GM12872 (cell line): ENCODE results near the gene IFNL1.
"Not testable (repeated sequence)": the region's sequence is repeated elsewhere in the genome, so short reads cannot be mapped to it uniquely, and the experiment has no call there.

ENCODE experiments used
- CTCF ChIP-seq: IDR thresholded peaks from 3 replicates; pipeline ENCODE4 v1.5.1; 2011; ENCODE audit warnings: low read depth, mild to moderate bottlenecking, low read length, moderate library complexity; ENCODE audit not compliant: insufficient read depth

The IFNL1 gene

DNA sequence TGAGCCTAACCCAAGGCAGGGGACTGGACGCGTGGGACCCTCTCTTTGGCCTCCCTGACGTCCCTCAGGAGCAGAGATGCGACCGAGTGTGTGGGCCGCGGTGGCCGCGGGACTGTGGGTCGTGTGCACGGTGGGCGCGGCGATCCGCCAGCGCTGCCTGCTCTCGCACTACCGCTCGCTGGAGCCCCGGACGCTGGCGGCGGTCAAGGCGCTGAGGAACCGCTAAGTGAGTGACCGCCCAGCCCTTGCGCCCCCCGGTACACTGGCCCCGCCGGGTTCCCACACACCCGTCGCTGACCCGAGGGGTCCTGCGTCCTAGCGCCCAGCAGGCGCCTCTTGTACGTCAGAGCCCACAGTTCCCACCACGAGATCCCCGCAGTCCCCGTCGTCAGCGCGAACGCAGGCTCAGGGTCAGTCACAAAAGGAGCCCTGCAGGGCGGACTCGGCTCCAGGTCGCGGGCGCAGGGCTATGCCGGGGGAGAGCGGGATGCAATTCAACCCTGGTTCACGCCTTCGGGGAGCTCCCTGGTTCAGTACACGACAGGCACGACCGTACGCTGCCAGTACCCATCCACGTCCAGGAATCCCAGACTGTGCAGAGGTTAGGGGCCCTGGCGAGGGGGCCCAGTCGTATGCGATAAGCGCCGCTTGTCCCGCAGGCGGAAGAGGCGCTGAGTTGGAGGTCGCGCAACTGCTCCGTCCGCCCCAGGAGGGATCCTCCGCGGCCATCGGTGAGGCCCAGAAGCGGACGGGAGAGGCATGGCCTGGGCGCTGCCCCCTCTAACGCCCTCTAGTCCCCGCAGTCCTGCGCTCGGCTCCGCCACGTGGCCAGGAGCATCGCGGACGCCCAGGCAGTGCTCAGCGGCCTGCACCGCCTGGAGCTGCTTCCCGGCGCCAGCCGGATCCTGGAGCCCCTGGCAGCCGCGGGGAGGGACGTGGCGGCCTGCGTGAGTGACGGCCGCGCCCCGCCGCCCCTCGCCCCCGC, 31.6 kb upstream of the IFNL1 start:
- no peak for TF ChIP-seq CTCF

GRCh38 chr19:39265321-39265916, 30.8 kb upstream of the IFNL1 start:
- no peak for TF ChIP-seq CTCF

GRCh38 chr19:39268085-39268484, 28.1 kb upstream of the IFNL1 start, which contains the start of gene IFNL2:
IFNL2 (plus strand) TSS chr19:39268396; CDS start chr19:39268569, 173 bp downstream.
- TF ChIP-seq CTCF: not testable (repeated sequence)

GRCh38 chr19:39270036-39270871, 26.0 kb upstream of the IFNL1 start:
- TF ChIP-seq CTCF: no peak

DNA sequence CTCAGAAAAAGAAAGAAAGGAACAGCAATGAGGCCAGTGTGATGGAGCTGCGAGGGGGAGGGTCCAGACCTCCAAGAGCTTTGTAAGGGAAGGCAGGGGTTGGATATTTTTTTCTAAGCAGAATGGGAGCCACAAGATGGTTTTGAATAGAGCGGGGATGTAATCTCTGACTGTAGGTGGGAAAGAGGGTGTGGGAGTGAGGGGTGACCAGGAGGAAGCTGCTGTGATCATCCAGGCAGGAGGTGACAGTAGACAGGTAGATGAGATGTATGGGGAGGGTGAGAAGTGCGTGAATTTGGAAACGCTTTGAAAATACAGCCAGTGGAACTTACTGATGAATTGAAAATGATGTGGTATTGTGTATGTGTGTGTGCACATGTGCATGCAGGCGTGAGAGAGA, 20.6 kb upstream of the IFNL1 start:
- no peak for TF ChIP-seq CTCF

GRCh38 chr19:39276740-39277139, 19.5 kb upstream of the IFNL1 start:
- no peak for TF ChIP-seq CTCF

- TF ChIP-seq CTCF: no peak
These were observed 18.6 kb upstream of the IFNL1 start for GRCh38 chr19:39277598-39277997.
